Tibial artery (tissue), 4 donors: Measurements from ENCODE around the gene TDRD10.
A peak's percentile ranks its signal among the peaks of the same experiment; 100 is the strongest.

ENCODE experiments used
- DNase-seq, 2 donors: peaks; one replicate each; pipeline ENCODE4 v3.0.0-alpha.2; 2019
- H3K27ac ChIP-seq, 2 donors: fragments of 200-600 bp; sonication (generic) in 1 of 2; 1 replicate in 1 of 2; 2 replicates in 1 of 2; pipeline ENCODE4 v1.5.1; 2018 to 2019; ENCODE audit warnings: mild to moderate bottlenecking in 1 of 2
- H3K27me3 ChIP-seq, 2 donors: fragments of 200-600 bp; sonication (generic) in 1 of 2; one replicate each; pipeline versions ENCODE4 v1.5.1 to v1.6.0; 2016 to 2019
- H3K36me3 ChIP-seq, 3 donors: fragments of 200-600 bp; sonication (generic) in 2 of 3; one replicate each; pipeline ENCODE4 v1.5.1; 2016 to 2019; ENCODE audit warnings: mild to moderate bottlenecking in 2 of 3
- H3K4me1 ChIP-seq, 4 donors: fragments of 200-600 bp; sonication (generic) in 2 of 4; 1 replicate in 3 of 4; 2 replicates in 1 of 4; pipeline ENCODE4 v1.5.1; 2016 to 2019
- H3K4me3 ChIP-seq, 2 donors: fragments of 200-600 bp; sonication (generic) in 1 of 2; 1 replicate in 1 of 2; 2 replicates in 1 of 2; pipeline ENCODE4 v1.5.1; 2018 to 2019; ENCODE audit warnings: mild to moderate bottlenecking in 2 of 2
- H3K9me3 ChIP-seq, 3 donors: fragments of 200-600 bp; sonication (generic) in 1 of 3; one replicate each; pipeline ENCODE4 v1.5.1; 2016 to 2019
- intact Hi-C: fragments of 100-400 bp; cut with DNase I; formaldehyde crosslinking; loops from one replicate; pipeline ENCODE4 v1.15.0; 2023; ENCODE audit warnings: low total_unique reads
- TF ChIP-seq, protein P1 (sequence below), 2 experiments: fragments of 200-600 bp in 1 of 2; fragments of 450-650 bp in 1 of 2; IDR thresholded peaks; one replicate each; pipeline ENCODE4 v1.5.1; 2017 to 2019; ENCODE audit warnings: antibody characterized with exemption in 2 of 2, mild to moderate bottlenecking in 1 of 2, moderate library complexity in 1 of 2

The TDRD10 gene

DNA sequence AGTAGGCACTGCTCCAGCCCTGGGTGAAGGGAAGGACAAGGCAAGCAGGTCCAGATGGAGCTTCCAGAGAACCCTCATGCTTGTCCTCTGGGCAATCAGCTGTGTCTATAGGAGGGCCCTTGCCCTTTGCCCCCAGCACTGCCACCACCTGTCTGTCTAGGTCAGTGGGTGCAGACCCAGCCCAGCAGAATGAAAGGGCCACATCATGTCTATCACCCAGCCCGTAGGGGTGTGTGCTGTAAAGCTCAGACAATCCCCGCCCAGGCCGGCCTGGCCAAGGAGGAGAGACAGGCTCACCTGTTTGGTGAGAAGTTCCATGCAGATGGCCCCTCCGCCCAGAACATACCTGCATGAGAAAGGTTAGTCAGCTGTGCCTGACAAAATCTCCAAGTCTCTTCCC lies 49.5 kb downstream of the TDRD10 start:
- Histone ChIP-seq H3K4me3 (no peak overlapping the region), H3K27me3 (no peaks in the 10 kb centered on the region), H3K36me3 (peaks cover 69 to 74% (median 71%) of the 10 kb centered on the region in 3 donors), H3K9me3 (no peaks in the 10 kb centered on the region), H3K4me1 (peaks cover 0 to 9% (median 4%) of the 10 kb centered on the region in 4 donors), H3K27ac (no peak overlapping the region)
- intact Hi-C loops = loop anchor here (10.0 kb wide), 1 partner anchor 227 kb away; the partner anchor contains the start of genes AQP10 and ATP8B2
- TF ChIP-seq, protein P1, sequence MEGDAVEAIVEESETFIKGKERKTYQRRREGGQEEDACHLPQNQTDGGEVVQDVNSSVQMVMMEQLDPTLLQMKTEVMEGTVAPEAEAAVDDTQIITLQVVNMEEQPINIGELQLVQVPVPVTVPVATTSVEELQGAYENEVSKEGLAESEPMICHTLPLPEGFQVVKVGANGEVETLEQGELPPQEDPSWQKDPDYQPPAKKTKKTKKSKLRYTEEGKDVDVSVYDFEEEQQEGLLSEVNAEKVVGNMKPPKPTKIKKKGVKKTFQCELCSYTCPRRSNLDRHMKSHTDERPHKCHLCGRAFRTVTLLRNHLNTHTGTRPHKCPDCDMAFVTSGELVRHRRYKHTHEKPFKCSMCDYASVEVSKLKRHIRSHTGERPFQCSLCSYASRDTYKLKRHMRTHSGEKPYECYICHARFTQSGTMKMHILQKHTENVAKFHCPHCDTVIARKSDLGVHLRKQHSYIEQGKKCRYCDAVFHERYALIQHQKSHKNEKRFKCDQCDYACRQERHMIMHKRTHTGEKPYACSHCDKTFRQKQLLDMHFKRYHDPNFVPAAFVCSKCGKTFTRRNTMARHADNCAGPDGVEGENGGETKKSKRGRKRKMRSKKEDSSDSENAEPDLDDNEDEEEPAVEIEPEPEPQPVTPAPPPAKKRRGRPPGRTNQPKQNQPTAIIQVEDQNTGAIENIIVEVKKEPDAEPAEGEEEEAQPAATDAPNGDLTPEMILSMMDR (IDR thresholded peaks at IDR 0.05) = no peak
- no peak for DNase-seq

DNA sequence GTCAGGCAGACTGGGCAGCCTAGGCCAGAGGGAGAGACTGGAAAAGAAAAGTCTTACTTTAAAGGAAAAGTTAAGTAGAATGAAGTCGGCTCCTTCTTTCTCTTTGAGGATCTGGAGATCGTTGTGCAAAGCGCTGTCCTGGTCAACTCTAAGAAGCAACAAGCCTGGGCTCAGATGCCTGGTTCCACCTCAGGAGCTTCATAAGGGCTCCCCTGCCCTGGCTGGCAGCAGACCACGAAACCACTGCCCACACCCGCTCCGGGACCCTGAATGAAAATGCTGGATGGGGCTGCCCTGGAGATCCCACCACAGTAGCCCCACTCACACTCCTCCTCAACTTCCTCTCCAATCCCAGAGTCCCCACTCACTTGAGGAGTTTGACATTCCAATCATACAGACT lies 50.0 kb downstream of the TDRD10 start:
- peaks cover 69 to 74% (median 71%) of the 10 kb centered on the region in 3 donors for H3K36me3 ChIP-seq
- H3K27ac ChIP-seq = no peak overlapping the region
- no peaks in the 10 kb centered on the region for H3K27me3 ChIP-seq
- DNase-seq = no peak
- peaks cover 0 to 15% (median 8%) of the 10 kb centered on the region in 4 donors for H3K4me1 ChIP-seq
- no peaks in the 10 kb centered on the region for H3K9me3 ChIP-seq
- TF ChIP-seq, protein P1 (IDR thresholded peaks at IDR 0.05) = no peak
- H3K4me3 ChIP-seq = no peak overlapping the region
- intact Hi-C loops = loop anchor here (10.0 kb wide), 1 partner anchor 227 kb away; the partner anchor contains the start of genes AQP10 and ATP8B2

DNA sequence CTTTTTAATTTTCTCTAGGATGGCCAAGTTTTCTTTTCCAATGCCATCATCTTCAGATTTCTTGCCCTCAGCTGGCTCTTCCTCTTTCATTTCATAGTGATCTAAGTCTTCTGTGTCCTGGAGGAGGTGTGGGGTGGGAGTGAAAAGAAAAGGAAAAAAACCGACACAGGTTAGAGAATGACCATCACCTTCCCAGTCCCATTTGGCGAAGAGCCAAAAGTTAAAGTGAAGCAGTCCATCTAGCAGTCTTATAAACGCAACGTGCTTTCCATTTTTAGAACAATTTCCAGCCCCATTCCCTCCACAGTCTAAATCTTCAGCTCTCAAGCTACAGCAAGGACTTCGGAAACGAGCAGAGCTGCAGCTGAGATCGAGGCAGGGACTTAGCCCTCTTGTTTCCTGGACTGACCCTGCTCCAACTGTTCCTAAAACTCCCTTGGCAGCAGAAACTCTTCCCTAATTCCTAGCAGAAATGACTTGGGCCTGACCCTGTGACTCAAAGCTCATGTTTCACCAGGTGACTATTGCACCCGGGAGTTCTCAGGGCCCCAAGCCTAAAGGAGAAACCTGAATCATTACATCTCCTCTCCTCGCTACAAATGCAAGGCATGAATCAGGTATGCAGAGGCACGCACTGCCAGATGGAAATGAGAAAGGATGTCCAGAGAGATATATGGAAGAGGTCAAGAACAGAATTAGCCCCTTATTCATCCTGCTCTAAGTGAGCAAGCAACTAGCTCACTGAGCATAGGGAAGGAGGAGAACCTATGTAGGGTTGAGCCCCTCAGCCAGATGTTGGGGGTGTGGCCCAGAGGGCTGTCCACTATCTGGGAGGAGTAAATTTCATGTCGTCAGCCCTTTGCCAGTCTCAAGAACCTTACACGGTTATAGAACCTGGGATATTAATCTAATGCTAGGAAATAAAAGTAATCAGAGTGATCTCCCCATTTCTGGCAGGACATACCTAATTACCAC lies 51.3 kb downstream of the TDRD10 start:
- H3K27ac ChIP-seq = no peak overlapping the region
- peaks cover 0 to 23% (median 14%) of the 10 kb centered on the region in 4 donors for H3K4me1 ChIP-seq
- intact Hi-C loops = loop anchor here (10.0 kb wide), 1 partner anchor 229 kb away; the partner anchor contains the start of genes AQP10 and ATP8B2

DNA sequence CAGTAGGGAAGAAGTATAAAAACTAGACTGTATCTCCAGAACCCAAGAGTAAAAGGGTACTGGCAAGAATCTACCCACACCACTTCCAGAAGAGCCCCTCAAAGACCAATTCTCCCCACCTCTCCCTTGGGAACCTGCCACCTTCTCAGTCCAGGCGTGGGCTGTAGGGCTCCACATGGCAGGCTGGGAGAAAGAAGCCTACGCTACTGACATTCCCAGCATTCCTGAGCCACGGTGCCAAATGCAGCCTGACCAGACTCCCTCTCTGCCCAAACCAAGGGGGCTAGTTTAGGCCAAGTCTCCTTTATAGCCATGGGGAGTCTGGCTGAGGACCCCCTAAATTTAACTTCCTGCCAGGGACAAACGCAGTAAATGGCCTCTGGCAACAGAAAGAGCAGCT lies 54.4 kb downstream of the TDRD10 start:
- H3K4me3 ChIP-seq = peak overlapping the region; percentile 90 to 94
- DNase-seq = no peak
- no peaks in the 10 kb centered on the region for H3K9me3 ChIP-seq
- TF ChIP-seq, protein P1 (IDR thresholded peaks at IDR 0.05) = no peak
- intact Hi-C loops = loop anchor here (10.0 kb wide), 1 partner anchor 232 kb away; the partner anchor contains the start of genes AQP10 and ATP8B2
- H3K4me1 ChIP-seq = peaks cover 0 to 28% (median 18%) of the 10 kb centered on the region in 4 donors
- H3K27me3 ChIP-seq = no peaks in the 10 kb centered on the region
- H3K36me3 ChIP-seq = peaks cover 44 to 46% (median 45%) of the 10 kb centered on the region in 3 donors
- H3K27ac ChIP-seq = peak overlapping the region; percentile 16 to 86

More for the DNA sequence above, 51.3 kb downstream of the TDRD10 start:
- no peak for DNase-seq
- Histone ChIP-seq H3K9me3 (no peaks in the 10 kb centered on the region), H3K27me3 (no peaks in the 10 kb centered on the region), H3K36me3 (peaks cover 69 to 74% (median 71%) of the 10 kb centered on the region in 3 donors), H3K4me3 (no peak overlapping the region)
- TF ChIP-seq, protein P1 (IDR thresholded peaks at IDR 0.05) = no peak

DNA sequence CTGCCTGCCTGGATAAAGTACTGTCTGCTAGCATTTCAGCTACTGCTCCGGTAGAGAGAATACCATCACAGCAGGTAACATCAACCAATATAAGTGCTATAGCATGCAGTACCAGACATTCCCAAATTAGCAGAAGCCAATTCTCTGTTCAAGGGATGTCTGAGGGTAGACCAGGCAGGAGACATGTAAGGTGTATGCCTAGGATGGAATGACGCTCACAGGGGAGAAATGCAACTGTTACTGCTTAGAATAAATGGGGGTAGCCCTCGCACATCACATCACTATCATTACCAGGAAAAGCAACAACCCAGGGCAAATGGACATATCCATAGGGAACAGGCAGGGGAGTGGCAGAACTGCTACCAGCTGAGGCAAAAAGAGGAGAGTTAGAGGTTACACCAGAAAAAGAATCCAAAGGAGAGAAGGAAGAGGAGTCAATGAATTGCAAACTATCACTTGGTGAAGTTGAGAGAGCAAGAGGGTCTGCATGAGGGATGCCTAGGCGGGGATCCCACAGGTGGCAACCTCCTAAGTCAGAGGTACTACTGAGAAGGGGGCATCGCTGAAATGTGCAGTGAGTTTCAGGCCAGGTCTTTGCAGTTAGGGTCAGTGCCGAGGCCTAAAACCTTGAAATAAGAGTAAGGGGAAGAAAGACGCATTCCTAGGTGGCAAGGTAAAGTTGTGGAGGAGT lies 55.4 kb downstream of the TDRD10 start:
- TF ChIP-seq, protein P1 (IDR thresholded peaks at IDR 0.05) = no peak
- H3K27me3 ChIP-seq = no peaks in the 10 kb centered on the region
- peaks cover 34 to 36% (median 36%) of the 10 kb centered on the region in 3 donors for H3K36me3 ChIP-seq
- intact Hi-C loops = loop anchor here (10.0 kb wide), 1 partner anchor 233 kb away; the partner anchor contains the start of genes AQP10 and ATP8B2
- no peak for DNase-seq
- H3K4me1 ChIP-seq = peaks cover 0 to 28% (median 18%) of the 10 kb centered on the region in 4 donors
- H3K4me3 ChIP-seq = peak overlapping the region; percentile 90 to 94
- no peaks in the 10 kb centered on the region for H3K9me3 ChIP-seq
- peak overlapping the region; percentile 86 to 91 for H3K27ac ChIP-seq
